Progenitor cell of endocrine pancreas (in vitro differentiated cells): Measurements from ENCODE around the gene OLFML2A. TPM values are rescaled to one million over a fixed set of nuclear protein-coding genes. Genes with fewer than 3 reads are reported as not detected.

Experiments used
- DNase-seq: peaks from one replicate; pipeline ENCODE4 v3.0.0; 2021; ENCODE audit warnings: low spot score; ENCODE audit not compliant: unreplicated experiment
- H3K27ac Mint-ChIP-seq: 2 replicates; pipeline ENCODE4 v1.8.0; 2021; ENCODE audit warnings: mild to moderate bottlenecking, moderate library complexity, mixed read lengths
- H3K27me3 Mint-ChIP-seq: 2 replicates; pipeline ENCODE4 v1.8.0; 2021; ENCODE audit warnings: mixed read lengths
- H3K36me3 Mint-ChIP-seq: 2 replicates; pipeline ENCODE4 v1.8.0; 2022; ENCODE audit warnings: mixed read lengths; ENCODE audit not compliant: insufficient read depth
- H3K4me1 Mint-ChIP-seq: 2 replicates; pipeline ENCODE4 v1.8.0; 2021; ENCODE audit warnings: low read depth, mixed read lengths
- H3K4me3 Mint-ChIP-seq: 2 replicates; pipeline ENCODE4 v1.8.0; 2021; ENCODE audit warnings: low read depth, mild to moderate bottlenecking, moderate library complexity, mixed read lengths
- H3K9me3 Mint-ChIP-seq: 2 replicates; pipeline ENCODE4 v1.8.0; 2021; ENCODE audit warnings: low read depth, mixed read lengths
- total RNA-seq: library from RNA; stranded (reverse); gene quantifications from 2 replicates; pipeline ENCODE4 v1.2.1, GENCODE V29; 2021
- TF ChIP-seq, protein P1 (sequence below): fragments of 200-600 bp; sonication (generic); IDR thresholded peaks from one replicate; pipeline ENCODE4 v1.5.0; 2021; ENCODE audit warnings: antibody characterized with exemption, mild to moderate bottlenecking; ENCODE audit not compliant: unreplicated experiment

Gene OLFML2A
- total RNA-seq, 1 donor from 2014 or later, result 2.5 TPM

DNA sequence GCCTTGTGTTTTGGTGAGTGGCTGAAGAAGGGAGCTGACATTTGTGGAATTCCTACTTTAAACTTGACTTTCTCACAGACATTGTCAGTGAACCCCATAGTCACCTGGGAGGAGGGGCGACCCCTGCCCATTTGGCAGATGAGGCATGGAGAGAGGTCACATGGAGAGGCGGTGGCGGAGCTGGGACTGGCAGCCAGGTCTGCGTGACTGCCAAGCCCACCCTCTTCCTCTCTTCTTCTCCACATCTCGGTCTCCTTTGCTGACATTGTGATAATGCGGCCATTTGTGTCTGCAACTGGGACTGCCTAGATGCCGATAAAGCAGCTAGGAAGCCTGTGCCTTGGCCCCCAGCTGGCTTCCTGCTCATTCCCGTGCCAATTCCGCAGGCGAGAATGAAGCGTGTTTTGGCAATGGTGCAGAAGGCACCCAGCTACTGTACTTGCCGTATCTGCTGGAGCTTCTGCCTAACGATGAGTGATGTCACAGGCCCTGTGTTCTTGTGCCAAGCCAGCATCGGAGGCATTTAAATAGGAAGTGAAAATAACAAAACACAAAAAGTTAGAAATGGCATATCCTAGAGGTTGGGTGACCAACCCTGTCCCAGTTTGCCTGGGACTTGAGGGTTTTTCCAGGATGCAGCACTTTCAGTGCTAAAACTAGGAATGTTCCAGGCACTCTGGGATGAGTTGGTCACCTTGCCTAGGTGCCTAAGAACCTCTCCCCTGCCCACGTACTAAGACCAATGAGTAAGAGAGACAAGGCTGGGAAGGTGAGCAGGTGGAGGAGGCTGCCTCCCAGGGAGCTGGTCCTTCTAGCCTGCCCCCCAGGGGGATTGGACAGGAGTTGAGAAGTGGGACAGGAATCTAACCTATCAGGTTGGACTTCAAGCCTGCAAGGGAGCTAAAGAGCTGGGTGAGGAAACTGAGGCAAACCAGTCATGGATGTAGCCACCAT is 23.6 kb downstream of the OLFML2A start:
- H3K4me1 Mint-ChIP-seq, result no peaks in the 10 kb centered on the region
- DNase-seq, result no peak
- TF ChIP-seq, protein P1, sequence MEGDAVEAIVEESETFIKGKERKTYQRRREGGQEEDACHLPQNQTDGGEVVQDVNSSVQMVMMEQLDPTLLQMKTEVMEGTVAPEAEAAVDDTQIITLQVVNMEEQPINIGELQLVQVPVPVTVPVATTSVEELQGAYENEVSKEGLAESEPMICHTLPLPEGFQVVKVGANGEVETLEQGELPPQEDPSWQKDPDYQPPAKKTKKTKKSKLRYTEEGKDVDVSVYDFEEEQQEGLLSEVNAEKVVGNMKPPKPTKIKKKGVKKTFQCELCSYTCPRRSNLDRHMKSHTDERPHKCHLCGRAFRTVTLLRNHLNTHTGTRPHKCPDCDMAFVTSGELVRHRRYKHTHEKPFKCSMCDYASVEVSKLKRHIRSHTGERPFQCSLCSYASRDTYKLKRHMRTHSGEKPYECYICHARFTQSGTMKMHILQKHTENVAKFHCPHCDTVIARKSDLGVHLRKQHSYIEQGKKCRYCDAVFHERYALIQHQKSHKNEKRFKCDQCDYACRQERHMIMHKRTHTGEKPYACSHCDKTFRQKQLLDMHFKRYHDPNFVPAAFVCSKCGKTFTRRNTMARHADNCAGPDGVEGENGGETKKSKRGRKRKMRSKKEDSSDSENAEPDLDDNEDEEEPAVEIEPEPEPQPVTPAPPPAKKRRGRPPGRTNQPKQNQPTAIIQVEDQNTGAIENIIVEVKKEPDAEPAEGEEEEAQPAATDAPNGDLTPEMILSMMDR, result no peak
- no peaks in the 10 kb centered on the region for H3K9me3 Mint-ChIP-seq
- H3K27ac Mint-ChIP-seq, result peak overlapping the region; percentile 84
- no peaks in the 10 kb centered on the region for H3K36me3 Mint-ChIP-seq
- no peaks in the 10 kb centered on the region for H3K27me3 Mint-ChIP-seq
- no peak overlapping the region for H3K4me3 Mint-ChIP-seq

DNA sequence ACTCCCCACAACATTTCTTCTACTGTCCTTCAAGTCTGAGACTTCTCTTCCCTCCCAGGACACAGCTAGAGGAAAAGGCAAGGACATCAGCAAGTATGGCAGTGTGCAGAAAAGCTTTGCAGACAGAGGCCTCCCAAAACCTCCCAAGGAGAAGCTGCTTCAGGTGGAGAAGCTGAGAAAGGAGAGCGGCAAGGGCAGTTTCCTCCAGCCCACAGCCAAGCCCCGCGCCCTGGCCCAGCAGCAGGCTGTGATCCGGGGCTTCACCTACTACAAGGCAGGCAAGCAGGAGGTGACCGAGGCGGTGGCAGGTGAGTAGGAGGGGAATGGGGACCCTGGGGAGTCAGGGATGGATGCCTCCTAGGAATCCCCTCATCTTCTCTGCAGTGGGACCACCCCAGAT is 24.4 kb downstream of the OLFML2A start:
- Mint-ChIP-seq H3K36me3 (no peaks in the 10 kb centered on the region), H3K27me3 (no peaks in the 10 kb centered on the region), H3K9me3 (no peaks in the 10 kb centered on the region)

DNA sequence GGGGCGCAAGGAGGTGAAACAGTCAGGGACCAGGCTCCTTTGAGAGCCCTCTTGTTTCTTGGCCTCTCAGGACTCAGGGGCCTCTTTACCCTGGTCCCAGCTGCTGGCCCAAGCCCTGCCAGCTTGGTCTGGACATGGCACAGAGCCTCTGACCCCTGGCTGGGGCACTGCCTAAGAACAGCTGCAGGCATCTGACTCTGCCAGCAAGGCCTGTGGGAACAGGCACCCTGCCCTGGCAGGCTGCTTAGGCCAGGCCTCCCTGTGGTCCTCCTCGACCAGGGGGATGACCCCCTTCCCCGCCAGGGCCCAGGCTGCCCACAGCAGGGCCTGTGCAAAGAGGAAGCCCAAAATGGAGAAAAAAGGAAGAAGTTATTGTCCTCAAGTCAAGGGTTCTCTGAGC is 25.5 kb downstream of the OLFML2A start:
- TF ChIP-seq, protein P1, result no peak
- no peak overlapping the region for H3K4me3 Mint-ChIP-seq
- H3K27ac Mint-ChIP-seq, result no peak overlapping the region
- no peak for DNase-seq
- H3K36me3 Mint-ChIP-seq, result no peaks in the 10 kb centered on the region
- H3K9me3 Mint-ChIP-seq, result no peaks in the 10 kb centered on the region
- H3K27me3 Mint-ChIP-seq, result no peaks in the 10 kb centered on the region
- no peaks in the 10 kb centered on the region for H3K4me1 Mint-ChIP-seq

More for the DNA sequence above, 24.4 kb downstream of the OLFML2A start:
- Mint-ChIP-seq H3K4me3 (no peak overlapping the region), H3K27ac (no peak overlapping the region), H3K4me1 (no peaks in the 10 kb centered on the region)
- TF ChIP-seq, protein P1, result no peak
- DNase-seq, result no peak

DNA sequence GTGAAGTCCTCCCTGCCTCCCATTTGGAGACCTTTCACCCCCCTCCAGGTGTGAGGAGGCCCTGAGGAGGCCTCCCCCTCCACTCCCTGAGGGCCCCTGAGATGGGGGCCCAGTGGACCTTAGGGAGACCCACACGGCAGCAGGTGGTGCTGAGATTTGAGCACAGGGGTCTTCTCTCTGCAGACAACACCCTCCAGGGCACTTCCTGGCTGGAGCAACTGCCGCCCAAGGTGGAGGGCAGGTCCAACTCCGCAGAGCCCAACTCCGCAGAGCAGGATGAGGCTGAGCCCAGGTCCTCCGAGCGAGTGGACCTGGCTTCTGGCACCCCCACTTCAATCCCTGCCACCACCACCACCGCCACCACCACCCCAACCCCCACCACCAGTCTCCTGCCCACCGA is 27.0 kb downstream of the OLFML2A start:
- DNase-seq, result no peak
- Mint-ChIP-seq H3K4me1 (peaks cover 4% of the 10 kb centered on the region), H3K9me3 (no peaks in the 10 kb centered on the region), H3K27ac (no peak overlapping the region), H3K36me3 (peaks cover 1% of the 10 kb centered on the region), H3K27me3 (no peaks in the 10 kb centered on the region), H3K4me3 (no peak overlapping the region)
- TF ChIP-seq, protein P1, result no peak

DNA sequence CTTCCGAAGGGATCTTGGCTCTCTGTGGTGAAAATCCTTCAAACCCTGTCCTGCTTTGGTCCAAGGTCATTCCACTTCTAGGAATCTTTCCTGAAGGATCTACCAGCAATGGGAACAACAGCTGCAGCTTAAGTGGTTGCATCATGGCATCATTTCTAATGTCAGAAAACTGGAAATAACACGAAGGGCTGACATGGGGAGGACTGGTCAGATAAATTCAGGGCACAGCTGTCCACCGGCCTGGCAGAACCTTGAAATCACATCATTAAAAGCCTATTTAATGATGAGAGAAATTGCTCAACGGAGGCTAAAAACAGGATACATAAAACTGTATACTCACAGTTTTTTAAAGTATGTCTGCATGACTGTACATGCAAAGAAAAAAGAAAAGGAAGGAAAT is 28.3 kb downstream of the OLFML2A start:
- H3K4me3 Mint-ChIP-seq, result no peak overlapping the region
- TF ChIP-seq, protein P1, result no peak
- peaks cover 1% of the 10 kb centered on the region for H3K36me3 Mint-ChIP-seq
- H3K9me3 Mint-ChIP-seq, result no peaks in the 10 kb centered on the region
- no peak for DNase-seq
- no peaks in the 10 kb centered on the region for H3K27me3 Mint-ChIP-seq
- H3K27ac Mint-ChIP-seq, result no peak overlapping the region
- peaks cover 4% of the 10 kb centered on the region for H3K4me1 Mint-ChIP-seq
